HT1080 (cell line): Measurements from ENCODE around the gene KCNN1. TPM values are rescaled to one million over a fixed set of nuclear protein-coding genes. Genes with fewer than 3 reads are reported as not detected.
"Not testable (repeated sequence)": the region's sequence is repeated elsewhere in the genome, so short reads cannot be mapped to it uniquely, and the experiment has no call there.

Source experiments
- DNase-seq: peaks from one replicate; pipeline ENCODE4 v3.0.0-alpha.2; 2015; ENCODE audit warnings: low read depth
- total RNA-seq: library from RNA; depleted of rRNA; stranded (reverse); fragments of >200 nt; shearing (Covaris generic); gene quantifications from 2 replicates; pipeline ENCODE4 v1.2.3, GENCODE V29; 2014

The KCNN1 gene
- total RNA-seq, 1 experiment from 2014 or later, result not detected

DNA sequence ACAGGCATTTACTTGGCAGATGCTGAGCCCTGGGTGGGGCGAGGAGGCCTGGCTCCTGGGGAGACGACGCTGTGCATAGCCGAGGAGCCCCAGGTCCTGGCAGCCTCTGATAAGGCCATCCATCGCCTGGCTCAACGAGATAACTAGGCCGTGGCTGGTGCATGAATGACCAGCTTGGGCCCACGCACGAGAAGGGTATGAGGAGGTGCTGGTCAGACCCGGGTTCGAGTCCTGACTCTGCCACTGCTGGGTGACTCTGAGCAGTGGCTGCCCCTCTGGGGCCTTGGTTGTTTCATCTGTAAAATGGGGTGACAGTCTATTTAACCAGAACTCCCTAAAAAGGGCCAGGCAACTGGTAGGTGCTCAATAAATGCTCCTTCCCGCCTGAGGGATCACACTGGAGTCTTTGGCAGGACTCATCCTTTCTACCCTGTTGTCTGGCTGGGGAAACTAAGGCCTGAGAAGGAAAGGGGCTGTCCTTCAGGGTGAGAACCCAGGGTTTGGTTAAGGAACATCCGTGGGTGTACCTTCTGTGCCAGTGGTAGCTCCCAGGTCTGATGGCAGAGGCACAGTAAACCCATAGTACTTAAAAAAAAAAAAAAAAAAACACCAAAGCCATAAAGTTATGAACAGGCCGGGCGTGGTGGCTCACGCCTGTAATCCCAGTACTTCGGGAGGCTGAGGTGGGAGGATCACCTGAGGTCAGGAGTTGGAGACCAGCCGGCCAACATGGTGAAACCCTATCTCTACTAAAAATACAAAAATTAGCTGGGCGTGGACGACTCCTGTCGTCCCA is 33.0 kb downstream of the KCNN1 start:
- no peak for DNase-seq

- DNase-seq, result no peak
These were observed 33.6 kb downstream of the KCNN1 start for GRCh38 chr19:18000480-18000914.

GRCh38 chr19:18000915-18001776 is 34.2 kb downstream of the KCNN1 start:
- peak; percentile 87 for DNase-seq

GRCh38 chr19:18001777-18002345 is 35.0 kb downstream of the KCNN1 start:
- no peak for DNase-seq

DNA sequence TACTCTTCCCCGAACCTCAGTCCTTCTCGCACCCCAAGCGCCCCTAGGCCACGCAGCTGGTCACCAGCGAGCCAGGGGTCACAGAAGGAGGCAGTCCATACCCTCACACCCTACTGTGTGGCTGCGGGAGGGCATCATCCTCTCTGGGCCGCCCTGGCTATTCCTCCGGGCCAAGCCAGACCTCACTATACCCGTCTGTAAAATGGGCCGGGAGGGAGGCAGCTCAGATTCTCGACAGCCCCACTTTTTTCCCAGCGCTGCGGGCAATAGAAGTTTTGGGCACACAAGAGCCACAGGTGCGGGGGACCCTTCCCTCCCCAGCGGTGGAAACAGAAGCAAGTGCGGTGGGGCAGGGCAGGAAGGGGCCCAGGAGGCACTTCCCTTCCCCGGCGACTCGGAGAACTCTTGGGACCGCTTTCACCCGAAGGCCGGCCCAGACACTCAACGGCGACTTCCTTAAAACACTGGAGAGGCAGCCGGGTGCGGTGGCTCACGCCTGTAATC is 35.5 kb downstream of the KCNN1 start:
- DNase-seq, result no peak

DNA sequence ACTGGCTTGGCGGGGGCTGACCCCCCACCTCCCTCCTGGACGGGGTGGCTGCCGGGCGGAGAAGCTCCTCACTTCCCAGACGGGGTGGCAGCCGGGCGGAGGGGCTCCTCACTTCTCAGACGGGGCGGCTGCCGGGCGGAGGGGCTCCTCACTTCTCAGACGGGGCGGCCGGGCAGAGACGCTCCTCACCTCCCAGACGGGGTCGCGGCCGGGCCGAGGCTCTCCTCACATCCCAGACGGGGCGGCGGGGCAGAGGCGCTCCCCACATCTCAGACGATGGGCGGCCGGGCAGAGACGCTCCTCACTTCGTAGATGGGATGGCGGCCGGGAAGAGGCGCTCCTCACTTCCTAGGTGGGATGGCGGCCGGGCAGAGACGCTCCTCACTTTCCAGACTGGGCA is 38.8 kb downstream of the KCNN1 start:
- DNase-seq, result not testable (repeated sequence)

DNA sequence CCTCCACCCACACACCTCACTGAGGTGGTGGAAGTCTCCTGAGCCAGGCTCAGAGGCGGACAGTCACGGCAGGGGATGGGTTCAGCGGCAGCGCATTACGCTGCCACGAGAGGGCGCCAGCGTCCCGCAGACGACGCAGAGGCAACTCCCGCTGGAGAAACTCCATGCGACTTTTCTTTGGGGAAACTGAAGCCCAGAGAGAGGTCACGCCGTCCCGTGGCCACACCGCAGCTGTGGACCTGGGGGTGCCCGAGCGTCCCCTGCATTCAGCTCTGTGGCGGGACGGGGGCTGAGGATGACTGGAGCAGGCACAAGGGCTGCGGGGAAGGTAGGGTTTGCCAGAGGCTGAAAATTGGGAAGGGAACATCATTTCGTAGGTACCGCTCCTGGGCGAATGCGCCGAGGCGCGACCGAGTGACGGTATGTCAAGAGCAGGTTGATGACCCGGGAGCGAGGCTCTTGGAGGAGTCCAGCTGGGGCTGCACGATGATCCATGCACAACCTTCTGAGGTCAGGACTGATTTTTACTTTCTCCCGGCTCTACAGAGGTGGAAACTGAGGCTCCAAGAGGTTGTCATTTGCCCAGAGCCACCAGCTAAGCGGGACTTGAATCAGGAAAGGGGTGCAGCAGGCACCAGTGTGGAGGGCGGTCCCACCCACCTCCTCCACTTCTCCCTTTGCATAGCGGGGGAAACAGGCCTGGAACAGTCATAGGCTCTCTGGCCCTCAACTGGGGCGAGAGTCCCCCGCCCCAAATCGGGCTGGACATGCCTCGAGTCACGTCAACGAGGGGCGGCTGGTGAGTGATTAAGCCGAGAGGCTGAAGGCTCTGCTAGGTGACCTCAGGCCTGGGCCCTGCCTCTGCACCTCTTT is 40.4 kb downstream of the KCNN1 start:
- peak; percentile 58 for DNase-seq

DNA sequence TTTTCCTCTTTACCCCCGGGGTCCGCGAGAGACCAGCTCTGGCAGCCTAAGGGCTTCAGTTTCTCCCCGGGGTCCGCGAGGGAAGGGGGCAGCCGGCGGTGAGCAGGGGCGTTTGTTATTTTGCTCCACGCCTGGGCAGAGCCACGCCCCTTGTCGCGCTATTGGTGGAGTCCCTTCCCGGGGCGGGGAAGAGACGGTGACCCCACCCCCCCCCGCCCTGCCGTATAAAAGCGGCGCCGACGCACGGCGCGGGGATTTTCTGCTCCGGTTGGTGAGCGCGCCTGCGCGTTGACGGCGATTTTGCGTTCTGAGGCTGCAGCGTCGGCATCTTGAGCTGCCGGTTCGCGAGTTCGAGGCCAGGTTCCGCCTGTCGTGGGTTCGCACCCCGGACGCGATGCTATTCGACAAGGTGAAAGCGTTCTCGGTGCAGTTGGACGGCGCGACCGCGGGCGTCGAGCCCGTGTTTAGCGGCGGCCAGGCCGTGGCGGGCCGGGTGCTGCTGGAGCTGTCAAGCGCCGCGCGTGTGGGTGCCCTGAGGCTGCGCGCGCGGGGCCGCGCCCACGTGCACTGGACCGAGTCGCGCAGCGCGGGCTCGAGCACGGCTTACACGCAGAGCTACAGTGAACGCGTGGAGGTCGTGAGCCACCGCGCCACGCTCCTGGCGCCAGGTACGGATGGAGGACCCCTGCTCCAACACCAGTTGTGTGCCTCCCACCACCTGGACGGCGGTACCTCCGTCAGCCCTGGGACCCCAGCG is 41.2 kb downstream of the KCNN1 start, which contains the start of gene ARRDC2:
ARRDC2 (plus strand) TSS at position 254 of the 757 bp plus-strand sequence; CDS start at position 395, 141 bp downstream.
- DNase-seq, result no peak

GRCh38 chr19:18008814-18009213 is 41.9 kb downstream of the KCNN1 start:
- no peak for DNase-seq

- DNase-seq, result peak; percentile 23
These were observed 42.6 kb downstream of the KCNN1 start for GRCh38 chr19:18009412-18010066.

GRCh38 chr19:18010149-18010548 is 43.2 kb downstream of the KCNN1 start:
- DNase-seq, result no peak

DNA sequence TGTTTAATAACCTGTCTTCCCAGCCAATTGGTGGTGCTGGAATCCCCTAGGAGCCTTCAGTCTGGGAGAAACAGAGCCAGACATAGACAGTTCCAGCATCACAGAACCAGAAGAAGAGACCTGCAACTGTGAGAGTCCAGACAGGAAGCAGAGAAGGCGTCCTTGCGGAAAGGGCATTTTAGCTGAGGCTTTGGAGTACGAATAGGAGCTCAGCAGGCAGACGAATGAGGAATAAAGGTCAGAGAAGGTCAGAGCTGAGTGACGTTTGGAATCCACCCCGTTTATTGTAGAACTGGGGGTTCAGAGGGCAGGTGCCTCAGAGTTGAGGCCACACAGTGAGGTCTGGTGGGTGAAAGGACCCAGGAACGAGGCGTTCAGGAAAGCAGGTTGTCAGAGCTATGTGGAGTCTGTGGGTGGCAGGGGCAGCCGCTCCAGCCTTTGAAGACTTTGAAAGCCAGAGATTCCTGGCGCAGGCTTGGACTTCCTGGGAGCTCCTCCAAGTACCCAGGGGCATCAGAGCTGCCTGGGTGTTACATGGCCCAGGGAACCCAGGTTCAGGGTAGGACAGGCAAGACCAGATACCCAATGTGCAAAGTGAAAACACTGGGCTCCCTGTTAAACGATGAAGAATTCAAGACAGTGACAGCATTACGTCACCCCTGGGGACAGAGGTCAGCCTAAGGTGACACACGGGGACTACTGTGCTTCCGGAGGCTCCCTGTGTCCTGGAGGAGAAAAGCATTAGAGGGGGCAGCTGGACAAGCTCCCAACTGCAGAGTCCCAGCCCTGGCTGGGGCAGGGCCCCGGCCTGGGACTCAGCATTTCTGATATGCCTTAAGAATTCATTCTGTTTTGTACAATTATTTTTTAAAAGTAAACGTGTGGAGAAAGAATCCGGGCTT is 46.6 kb downstream of the KCNN1 start:
- no peak for DNase-seq

GRCh38 chr19:18014197-18014596 is 47.3 kb downstream of the KCNN1 start:
- no peak for DNase-seq

- DNase-seq, result no peak
These were observed 49.5 kb downstream of the KCNN1 start for GRCh38 chr19:18016209-18016910.

- no peak for DNase-seq
These were observed 50.6 kb downstream of the KCNN1 start for GRCh38 chr19:18017275-18018083.

DNA sequence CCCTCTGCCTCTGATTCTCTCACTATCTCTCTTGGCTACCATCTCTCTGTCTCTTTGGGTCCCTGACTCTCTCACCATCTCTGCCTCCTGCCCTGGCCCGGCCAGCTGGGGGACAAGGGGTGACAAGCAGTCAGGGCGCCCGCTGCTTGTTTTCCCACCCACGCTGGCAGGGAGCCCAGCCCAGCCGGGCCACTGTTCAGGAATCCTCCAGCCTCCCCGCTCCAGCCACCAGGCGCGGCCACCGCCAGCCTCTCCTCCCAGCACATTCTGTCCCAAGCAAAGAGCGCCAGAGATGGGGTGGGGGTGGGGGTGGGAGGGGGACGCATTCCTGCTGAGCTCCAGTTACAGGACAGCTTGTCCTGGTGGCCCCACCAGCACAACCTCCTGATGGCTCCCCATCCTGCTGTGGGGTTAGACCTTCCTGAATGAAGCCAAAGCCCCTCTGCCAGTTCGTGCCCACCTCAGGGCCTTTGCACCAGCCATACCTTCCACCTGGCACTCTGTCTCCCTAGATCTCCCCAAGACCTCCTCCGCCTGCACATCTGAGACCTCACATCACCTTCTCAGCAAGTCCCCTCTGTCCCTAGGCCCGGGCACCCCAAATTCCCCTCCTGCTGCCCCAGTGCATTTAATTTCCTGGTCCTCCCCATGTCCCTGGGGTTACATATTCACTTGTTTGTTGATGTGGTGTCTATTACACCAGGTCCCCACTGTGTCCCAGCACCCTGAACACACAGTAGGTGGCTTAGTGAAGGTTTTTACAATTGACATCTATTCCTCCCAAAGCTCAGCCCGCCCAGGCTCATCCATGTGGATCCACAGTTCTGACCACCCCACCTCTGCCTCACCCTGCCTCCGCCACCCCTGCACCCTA is 53.5 kb downstream of the KCNN1 start:
- no peak for DNase-seq
